Erythroblast (primary cell): ENCODE results near the gene IDH3G.

Source experiments
- GATA1 ChIP-seq: IDR thresholded peaks from 2 replicates; pipeline ENCODE4 v1.6.1; 2011; ENCODE audit warnings: low read depth, mild to moderate bottlenecking, control low read depth, low read length, moderate library complexity
- POLR2A ChIP-seq: IDR thresholded peaks from 2 replicates; pipeline ENCODE4 v1.6.1; 2011; ENCODE audit warnings: mild to moderate bottlenecking, low read length

- TF ChIP-seq POLR2A (no peak), GATA1 (no peak)
These were observed 22.5 kb downstream of the IDH3G start for GRCh38 chrX:153771415-153772315.
